C4-2B (cell line): ENCODE measurements around the gene FUT8.

Source experiments
- CTCF ChIP-seq: fragments of 450-650 bp; conservative IDR thresholded peaks from 2 replicates; pipeline ENCODE4 v1.5.1; 2017; ENCODE audit warnings: mild to moderate bottlenecking
- ZFX ChIP-seq: fragments of 450-650 bp; IDR thresholded peaks from 2 replicates; pipeline ENCODE4 v1.6.1; 2017

- TF ChIP-seq CTCF (no peak), ZFX (no peak)
Observed at GRCh38 chr14:65731933-65732506, 319.5 kb downstream of the FUT8 start.
